Neuronal stem cell (in vitro differentiated cells): ENCODE measurements around the gene LCOR.

Source experiments
- DNase-seq: peaks from one replicate; pipeline ENCODE4 v3.0.0-alpha.2; 2013; ENCODE audit warnings: low spot score
- H2AFZ ChIP-seq: one replicate; pipeline ENCODE4 v1.6.1; 2013; ENCODE audit warnings: mild to moderate bottlenecking, low read length, inconsistent platforms
- H2AK5ac ChIP-seq: 2 replicates; pipeline ENCODE4 v1.6.1; 2013; ENCODE audit warnings: low read depth, mild to moderate bottlenecking, inconsistent platforms, low read length, moderate library complexity, mixed read lengths
- H2BK120ac ChIP-seq: 2 replicates; pipeline ENCODE4 v1.6.1; 2013; ENCODE audit warnings: low read depth, mild to moderate bottlenecking, inconsistent platforms, low read length, moderate library complexity, mixed read lengths
- H2BK12ac ChIP-seq: one replicate; pipeline ENCODE4 v1.6.1; 2013; ENCODE audit warnings: low read length, inconsistent platforms
- H2BK15ac ChIP-seq: 2 replicates; pipeline ENCODE4 v1.6.1; 2013; ENCODE audit warnings: mild to moderate bottlenecking, low read length, inconsistent platforms, mixed read lengths
- H2BK5ac ChIP-seq: one replicate; pipeline ENCODE4 v1.6.1; 2013; ENCODE audit warnings: inconsistent platforms, mild to moderate bottlenecking, low read length, moderate library complexity
- H3K14ac ChIP-seq: one replicate; pipeline ENCODE4 v1.6.1; 2013; ENCODE audit warnings: low read length, inconsistent platforms
- H3K18ac ChIP-seq: 2 replicates; pipeline ENCODE4 v1.6.1; 2013; ENCODE audit warnings: low read length, inconsistent platforms
- H3K23ac ChIP-seq: 2 replicates; pipeline ENCODE4 v1.6.1; 2013; ENCODE audit warnings: low read depth, mild to moderate bottlenecking, mixed read lengths, low read length, inconsistent platforms; ENCODE audit not compliant: poor library complexity
- H3K27ac ChIP-seq: replicated peaks from 3 replicates; pipeline ENCODE4 v1.5.1; 2013; ENCODE audit warnings: low read length, inconsistent platforms
- H3K27me3 ChIP-seq, 3 experiments: 2 replicates each; pipeline ENCODE4 v1.6.1; 2013; ENCODE audit warnings: low read length in 3 of 3, mild to moderate bottlenecking in 2 of 3, inconsistent platforms in 1 of 3, low read depth in 1 of 3, mixed read lengths in 1 of 3, moderate library complexity in 1 of 3; ENCODE audit not compliant: control insufficient read depth in 3 of 3, insufficient read depth in 3 of 3
- H3K36me3 ChIP-seq, 2 donors: replicated peaks in 1 of 2; 2 replicates each; pipeline ENCODE4 v1.6.1; 2013; ENCODE audit warnings: low read length in 2 of 2; ENCODE audit not compliant: control insufficient read depth in 2 of 2, insufficient read depth in 2 of 2
- H3K4ac ChIP-seq: 2 replicates; pipeline ENCODE4 v1.6.1; 2013; ENCODE audit warnings: inconsistent platforms, mild to moderate bottlenecking, low read length, moderate library complexity
- H3K4me1 ChIP-seq, 2 donors: 1 replicate in 1 of 2; 2 replicates in 1 of 2; pipeline ENCODE4 v1.6.1; 2013; ENCODE audit warnings: low read length in 2 of 2, low read depth in 1 of 2; ENCODE audit not compliant: control insufficient read depth in 2 of 2, insufficient read depth in 1 of 2
- H3K4me2 ChIP-seq: one replicate; pipeline ENCODE4 v1.6.1; 2013; ENCODE audit warnings: mild to moderate bottlenecking, low read length, inconsistent platforms; ENCODE audit not compliant: insufficient read depth, poor library complexity, severe bottlenecking
- H3K4me3 ChIP-seq, 2 donors: 2 replicates each; pipeline ENCODE4 v1.5.1; 2013; ENCODE audit warnings: low read length in 2 of 2, mild to moderate bottlenecking in 2 of 2, inconsistent platforms in 1 of 2, moderate library complexity in 1 of 2
- H3K79me1 ChIP-seq: one replicate; pipeline ENCODE4 v1.6.1; 2013; ENCODE audit warnings: low read depth, mild to moderate bottlenecking, inconsistent platforms, low read length, moderate library complexity
- H3K9ac ChIP-seq: one replicate; pipeline ENCODE4 v1.6.1; 2013; ENCODE audit warnings: mild to moderate bottlenecking, low read depth, low read length, inconsistent platforms; ENCODE audit not compliant: poor library complexity
- H3K9me3 ChIP-seq, 2 donors: replicated peaks in 1 of 2; 2 replicates each; pipeline versions ENCODE3 to v1.6.1; 2013; ENCODE audit warnings: low read length in 2 of 2, mild to moderate bottlenecking in 2 of 2, inconsistent platforms in 1 of 2, low read depth in 1 of 2, mixed read lengths in 1 of 2, moderate library complexity in 1 of 2; ENCODE audit not compliant: control insufficient read depth in 2 of 2, insufficient read depth in 1 of 2
- H4K8ac ChIP-seq: one replicate; pipeline ENCODE4 v1.6.1; 2013; ENCODE audit warnings: low read depth, mild to moderate bottlenecking, inconsistent platforms, low read length, moderate library complexity
- H4K91ac ChIP-seq: one replicate; pipeline ENCODE4 v1.6.1; 2013; ENCODE audit warnings: low read length, low read depth, mild to moderate bottlenecking, inconsistent platforms; ENCODE audit not compliant: poor library complexity
- WGBS, 2 donors: extraction: QIAGEN DNeasy Blood & Tissue Kit; methylation state at CpG; one replicate each; pipeline ENCODE4 v1.1.7; 2013; ENCODE audit warnings: missing lambda C conversion rate in 2 of 2, mixed read lengths in 1 of 2; ENCODE audit not compliant: insufficient read length in 2 of 2, insufficient replicate concordance in 1 of 2; ENCODE audit errors: extremely low coverage in 2 of 2; 5-methylcytosine and 5-hydroxymethylcytosine counted together

Gene LCOR

GRCh38 chr10:96895662-96896424, 63.7 kb downstream of the LCOR start:
- no peak overlapping the region for H3K9ac ChIP-seq
- no peak overlapping the region for H2AFZ ChIP-seq
- H3K27me3 ChIP-seq, result no peaks in the 10 kb centered on the region
- no peak overlapping the region for H3K4ac ChIP-seq
- no peak overlapping the region for H3K4me3 ChIP-seq
- H3K9me3 ChIP-seq, result peaks cover 2 to 22% of the 10 kb centered on the region in 2 donors
- H3K36me3 ChIP-seq, result peaks cover 0 to 13% of the 10 kb centered on the region in 2 donors
- H2BK5ac ChIP-seq, result no peak overlapping the region
- H3K4me1 ChIP-seq, result peaks cover 0 to 3% of the 10 kb centered on the region in 2 donors
- DNase-seq, result no peak
- H3K14ac ChIP-seq, result no peak overlapping the region
- no peak overlapping the region for H3K4me2 ChIP-seq
- no peak overlapping the region for H2BK120ac ChIP-seq
- peaks cover 2% of the 10 kb centered on the region for H3K79me1 ChIP-seq
- no peak overlapping the region for H3K27ac ChIP-seq
- H2BK15ac ChIP-seq, result no peak overlapping the region
- no peak overlapping the region for H2BK12ac ChIP-seq
- H3K23ac ChIP-seq, result no peak overlapping the region
- H3K18ac ChIP-seq, result no peak overlapping the region
- H2AK5ac ChIP-seq, result no peak overlapping the region
- WGBS, 2 donors, result no CpG with 5 or more reads among the region's 6 CpGs
- no peak overlapping the region for H4K91ac ChIP-seq
- no peak overlapping the region for H4K8ac ChIP-seq

GRCh38 chr10:96896884-96897589, 64.9 kb downstream of the LCOR start:
- Histone ChIP-seq H2BK120ac (no peak overlapping the region), H4K91ac (no peak overlapping the region), H3K27ac (no peak overlapping the region), H2AFZ (no peak overlapping the region), H3K79me1 (peaks cover 4% of the 10 kb centered on the region), H3K36me3 (peaks cover 0 to 17% of the 10 kb centered on the region in 2 donors), H2BK12ac (no peak overlapping the region), H3K4me1 (peaks cover 0 to 3% of the 10 kb centered on the region in 2 donors), H3K9me3 (peaks cover 0 to 17% of the 10 kb centered on the region in 2 donors), H2BK5ac (no peak overlapping the region), H2AK5ac (no peak overlapping the region), H3K4ac (no peak overlapping the region), H3K27me3 (no peaks in the 10 kb centered on the region), H3K4me2 (no peak overlapping the region), H3K9ac (no peak overlapping the region), H2BK15ac (no peak overlapping the region), H3K14ac (no peak overlapping the region), H3K18ac (no peak overlapping the region), H3K4me3 (no peak overlapping the region), H3K23ac (no peak overlapping the region), H4K8ac (no peak overlapping the region)
- no CpG with 5 or more reads among the region's 1 CpG for WGBS, 2 donors
- DNase-seq, result no peak

GRCh38 chr10:96902117-96902516, 70.0 kb downstream of the LCOR start:
- H3K36me3 ChIP-seq, result peaks cover 0 to 6% of the 10 kb centered on the region in 2 donors
- no peak for DNase-seq
- no peak overlapping the region for H4K8ac ChIP-seq
- H3K23ac ChIP-seq, result no peak overlapping the region
- peaks cover 2 to 4% of the 10 kb centered on the region in 2 donors for H3K4me1 ChIP-seq
- H3K18ac ChIP-seq, result no peak overlapping the region
- no peak overlapping the region for H2BK15ac ChIP-seq
- H2AK5ac ChIP-seq, result no peak overlapping the region
- no CpG with 5 or more reads among the region's 1 CpG for WGBS, 2 donors
- no peak overlapping the region for H3K27ac ChIP-seq
- H4K91ac ChIP-seq, result no peak overlapping the region
- peaks cover 0 to 4% of the 10 kb centered on the region in 2 donors for H3K9me3 ChIP-seq
- H3K4ac ChIP-seq, result no peak overlapping the region
- no peak overlapping the region for H3K14ac ChIP-seq
- no peaks in the 10 kb centered on the region for H3K27me3 ChIP-seq
- no peak overlapping the region for H2BK5ac ChIP-seq
- H2AFZ ChIP-seq, result no peak overlapping the region
- no peak overlapping the region for H2BK120ac ChIP-seq
- peaks cover 2% of the 10 kb centered on the region for H3K79me1 ChIP-seq
- no peak overlapping the region for H2BK12ac ChIP-seq
- no peak overlapping the region for H3K4me3 ChIP-seq
- no peak overlapping the region for H3K4me2 ChIP-seq
- H3K9ac ChIP-seq, result no peak overlapping the region

- Histone ChIP-seq H4K8ac (no peak overlapping the region), H2BK12ac (no peak overlapping the region), H3K9ac (no peak overlapping the region), H2AK5ac (no peak overlapping the region), H3K18ac (no peak overlapping the region), H3K23ac (no peak overlapping the region), H2AFZ (no peak overlapping the region), H2BK120ac (no peak overlapping the region), H3K4me3 (no peak overlapping the region), H3K14ac (no peak overlapping the region), H3K4ac (no peak overlapping the region), H3K79me1 (peaks cover 2% of the 10 kb centered on the region), H3K36me3 (peaks cover 0 to 11% of the 10 kb centered on the region in 2 donors), H2BK5ac (no peak overlapping the region), H3K9me3 (peaks cover 0 to 4% of the 10 kb centered on the region in 2 donors), H3K4me2 (no peak overlapping the region), H3K27ac (no peak overlapping the region), H3K27me3 (no peaks in the 10 kb centered on the region), H3K4me1 (peaks cover 2 to 4% of the 10 kb centered on the region in 2 donors), H4K91ac (no peak overlapping the region), H2BK15ac (no peak overlapping the region)
- WGBS, 2 donors, result no CpG with 5 or more reads among the region's 4 CpGs
- DNase-seq, result no peak
Observed at GRCh38 chr10:96902731-96903358, 70.7 kb downstream of the LCOR start.
